ENCODE data around the gene DOCK7.

The DOCK7 gene

GRCh38 chr1:62450301-62450700 lies 237.9 kb downstream of the DOCK7 start:
- no peak for DNase-seq (ENCODE audit: low read depth)

GRCh38 chr1:62448221-62448933 lies 239.8 kb downstream of the DOCK7 start:
- DNase-seq (ENCODE audit: low read depth): no peak

- DNase-seq (ENCODE audit: low read depth): no peak
Measured at GRCh38 chr1:62444701-62445100, 243.5 kb downstream of the DOCK7 start.

GRCh38 chr1:62439652-62440371 lies 248.4 kb downstream of the DOCK7 start:
- DNase-seq (ENCODE audit: low read depth): no peak

- DNase-seq (ENCODE audit: low read depth): no peak
Measured at GRCh38 chr1:62438163-62438562, 250.0 kb downstream of the DOCK7 start.

- DNase-seq (ENCODE audit: low read depth): no peak
Measured at GRCh38 chr1:62437273-62437940, 250.8 kb downstream of the DOCK7 start.

GRCh38 chr1:62436466-62437272 lies 251.5 kb downstream of the DOCK7 start, which contains the start of gene USP1:
Gene USP1 (plus strand): TSS chr1:62437049. CDS start chr1:62439868, 2,819 bp downstream.
- DNase-seq (ENCODE audit: low read depth): peak; percentile 99

GRCh38 chr1:62436039-62436465 lies 252.1 kb downstream of the DOCK7 start:
- no peak for DNase-seq (ENCODE audit: low read depth)

GRCh38 chr1:62435231-62436038 lies 252.8 kb downstream of the DOCK7 start:
- DNase-seq (ENCODE audit: low read depth): no peak

- no peak for DNase-seq (ENCODE audit: low read depth)
Measured at GRCh38 chr1:62434618-62435001, 253.6 kb downstream of the DOCK7 start.

- DNase-seq (ENCODE audit: low read depth): no peak
Measured at GRCh38 chr1:62433861-62434617, 254.1 kb downstream of the DOCK7 start.

GRCh38 chr1:62429581-62429980 lies 258.6 kb downstream of the DOCK7 start:
- DNase-seq (ENCODE audit: low read depth): no peak

GRCh38 chr1:62428351-62428750 lies 259.8 kb downstream of the DOCK7 start:
- no peak for DNase-seq (ENCODE audit: low read depth)

- no peak for DNase-seq (ENCODE audit: low read depth)
Measured at GRCh38 chr1:62426794-62427193, 261.4 kb downstream of the DOCK7 start.

- DNase-seq (ENCODE audit: low read depth): no peak
Measured at GRCh38 chr1:62426237-62426636, 261.9 kb downstream of the DOCK7 start.

- no peak for DNase-seq (ENCODE audit: low read depth)
Measured at GRCh38 chr1:62425041-62425440, 263.1 kb downstream of the DOCK7 start.

GRCh38 chr1:62424411-62424810 lies 263.8 kb downstream of the DOCK7 start:
- DNase-seq (ENCODE audit: low read depth): no peak

GRCh38 chr1:62423580-62424242 lies 264.5 kb downstream of the DOCK7 start:
- DNase-seq (ENCODE audit: low read depth): no peak

- DNase-seq (ENCODE audit: low read depth): no peak
Measured at GRCh38 chr1:62420214-62420613, 268.0 kb downstream of the DOCK7 start.

All from CMK (cell line).